GM18502 (cell line): ENCODE measurements around the gene LOC128125822.
"Not testable (repeated sequence)": the region's sequence is repeated elsewhere in the genome, so short reads cannot be mapped to it uniquely, and the experiment has no call there.

Source experiments
- ATAC-seq: cut with Tn5 transposase; IDR thresholded peaks from one replicate; pipeline ENCODE4 v1.9.1; 2021; ENCODE audit warnings: mild to moderate bottlenecking; ENCODE audit not compliant: unreplicated experiment, poor library complexity

The LOC128125822 gene

GRCh38 chr6:63579937-63580703 lies 7.8 kb downstream of the LOC128125822 start:
- ATAC-seq, result no peak

GRCh38 chr6:63580704-63580961 lies 8.4 kb downstream of the LOC128125822 start:
- ATAC-seq, result no peak

GRCh38 chr6:63581355-63582013 lies 9.2 kb downstream of the LOC128125822 start:
- ATAC-seq, result no peak

GRCh38 chr6:63582579-63583231 lies 10.4 kb downstream of the LOC128125822 start:
- ATAC-seq, result no peak

- ATAC-seq, result no peak
Measured at GRCh38 chr6:63584125-63584514, 11.8 kb downstream of the LOC128125822 start.

GRCh38 chr6:63584566-63584965 lies 12.3 kb downstream of the LOC128125822 start:
- no peak for ATAC-seq

GRCh38 chr6:63585652-63586051 lies 13.4 kb downstream of the LOC128125822 start:
- not testable (repeated sequence) for ATAC-seq

- no peak for ATAC-seq
Measured at GRCh38 chr6:63589952-63590411, 17.7 kb downstream of the LOC128125822 start.

- no peak for ATAC-seq
Measured at GRCh38 chr6:63592886-63593285, 20.6 kb downstream of the LOC128125822 start.

- ATAC-seq, result peak; percentile 3
Measured at GRCh38 chr6:63597141-63598048, 25.1 kb downstream of the LOC128125822 start.

- ATAC-seq, result peak; percentile 100
Measured at GRCh38 chr6:63598049-63599036, 26.1 kb downstream of the LOC128125822 start.

GRCh38 chr6:63599243-63599642 lies 27.0 kb downstream of the LOC128125822 start:
- no peak for ATAC-seq

GRCh38 chr6:63600136-63600535 lies 27.9 kb downstream of the LOC128125822 start:
- ATAC-seq, result no peak

- ATAC-seq, result no peak
Measured at GRCh38 chr6:63609231-63609630, 37.0 kb downstream of the LOC128125822 start.

- no peak for ATAC-seq
Measured at GRCh38 chr6:63610944-63611343, 38.7 kb downstream of the LOC128125822 start.

- ATAC-seq, result no peak
Measured at GRCh38 chr6:63611560-63611959, 39.3 kb downstream of the LOC128125822 start.

- no peak for ATAC-seq
Measured at GRCh38 chr6:63615590-63615989, 43.3 kb downstream of the LOC128125822 start.
